B cell (primary cell): ENCODE measurements around the gene LGI2.

Source experiments
- EZH2 ChIP-seq: IDR thresholded peaks from 2 replicates; pipeline ENCODE4 v1.6.1; 2012; ENCODE audit warnings: borderline replicate concordance, low read depth, mild to moderate bottlenecking, moderate library complexity, low read length; ENCODE audit not compliant: insufficient read depth, poor library complexity, severe bottlenecking
- TF ChIP-seq, protein P1 (sequence below): fragments of 200-600 bp; IDR thresholded peaks from one replicate; pipeline ENCODE4 v1.8.0; 2022; ENCODE audit warnings: antibody characterized with exemption, mild to moderate bottlenecking

DNA sequence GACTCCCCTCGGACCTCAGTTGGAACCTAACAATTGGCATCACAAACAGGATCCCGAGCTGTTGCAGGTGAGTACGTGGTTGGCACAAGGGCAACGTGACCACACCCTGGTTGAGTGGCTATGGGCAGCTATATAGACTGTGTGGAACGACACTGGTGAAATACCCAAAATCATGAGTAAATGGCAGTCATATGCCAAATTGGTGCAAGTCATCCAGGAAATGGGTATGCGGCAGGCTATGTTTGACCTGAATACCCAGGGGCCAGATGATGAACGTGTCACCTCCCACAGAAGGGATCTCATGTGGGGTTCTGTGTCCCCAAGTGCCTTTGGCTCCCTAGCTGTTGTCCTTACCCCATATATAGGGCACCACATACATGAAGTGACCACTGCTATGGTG is 64.7 kb downstream of the LGI2 start:
- TF ChIP-seq, protein P1, sequence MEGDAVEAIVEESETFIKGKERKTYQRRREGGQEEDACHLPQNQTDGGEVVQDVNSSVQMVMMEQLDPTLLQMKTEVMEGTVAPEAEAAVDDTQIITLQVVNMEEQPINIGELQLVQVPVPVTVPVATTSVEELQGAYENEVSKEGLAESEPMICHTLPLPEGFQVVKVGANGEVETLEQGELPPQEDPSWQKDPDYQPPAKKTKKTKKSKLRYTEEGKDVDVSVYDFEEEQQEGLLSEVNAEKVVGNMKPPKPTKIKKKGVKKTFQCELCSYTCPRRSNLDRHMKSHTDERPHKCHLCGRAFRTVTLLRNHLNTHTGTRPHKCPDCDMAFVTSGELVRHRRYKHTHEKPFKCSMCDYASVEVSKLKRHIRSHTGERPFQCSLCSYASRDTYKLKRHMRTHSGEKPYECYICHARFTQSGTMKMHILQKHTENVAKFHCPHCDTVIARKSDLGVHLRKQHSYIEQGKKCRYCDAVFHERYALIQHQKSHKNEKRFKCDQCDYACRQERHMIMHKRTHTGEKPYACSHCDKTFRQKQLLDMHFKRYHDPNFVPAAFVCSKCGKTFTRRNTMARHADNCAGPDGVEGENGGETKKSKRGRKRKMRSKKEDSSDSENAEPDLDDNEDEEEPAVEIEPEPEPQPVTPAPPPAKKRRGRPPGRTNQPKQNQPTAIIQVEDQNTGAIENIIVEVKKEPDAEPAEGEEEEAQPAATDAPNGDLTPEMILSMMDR: no peak
- no peak for TF ChIP-seq EZH2
